ENCODE data around the gene GULP1.

DNA sequence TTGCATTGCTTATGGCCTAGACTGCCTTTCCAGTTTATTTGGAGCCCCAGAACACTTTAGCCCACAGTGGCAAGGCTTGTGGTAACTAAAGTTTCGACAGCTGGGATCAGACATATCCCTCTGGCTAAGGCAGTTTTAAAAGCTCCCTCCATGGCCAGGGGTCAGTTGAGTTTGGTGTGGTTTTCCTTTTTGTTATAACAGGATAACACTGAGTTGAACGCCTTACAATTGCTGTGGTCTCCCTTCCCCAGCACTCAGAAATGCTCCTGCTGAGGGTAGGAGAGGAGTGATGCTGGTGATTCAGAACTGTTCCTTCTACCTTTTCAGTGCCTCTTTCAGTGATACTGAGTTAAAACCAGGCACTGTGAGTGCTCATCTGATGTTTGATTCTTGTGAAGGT is 182.6 kb downstream of the GULP1 start:
- TF ChIP-seq, protein P1, sequence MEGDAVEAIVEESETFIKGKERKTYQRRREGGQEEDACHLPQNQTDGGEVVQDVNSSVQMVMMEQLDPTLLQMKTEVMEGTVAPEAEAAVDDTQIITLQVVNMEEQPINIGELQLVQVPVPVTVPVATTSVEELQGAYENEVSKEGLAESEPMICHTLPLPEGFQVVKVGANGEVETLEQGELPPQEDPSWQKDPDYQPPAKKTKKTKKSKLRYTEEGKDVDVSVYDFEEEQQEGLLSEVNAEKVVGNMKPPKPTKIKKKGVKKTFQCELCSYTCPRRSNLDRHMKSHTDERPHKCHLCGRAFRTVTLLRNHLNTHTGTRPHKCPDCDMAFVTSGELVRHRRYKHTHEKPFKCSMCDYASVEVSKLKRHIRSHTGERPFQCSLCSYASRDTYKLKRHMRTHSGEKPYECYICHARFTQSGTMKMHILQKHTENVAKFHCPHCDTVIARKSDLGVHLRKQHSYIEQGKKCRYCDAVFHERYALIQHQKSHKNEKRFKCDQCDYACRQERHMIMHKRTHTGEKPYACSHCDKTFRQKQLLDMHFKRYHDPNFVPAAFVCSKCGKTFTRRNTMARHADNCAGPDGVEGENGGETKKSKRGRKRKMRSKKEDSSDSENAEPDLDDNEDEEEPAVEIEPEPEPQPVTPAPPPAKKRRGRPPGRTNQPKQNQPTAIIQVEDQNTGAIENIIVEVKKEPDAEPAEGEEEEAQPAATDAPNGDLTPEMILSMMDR (IDR thresholded peaks at IDR 0.05; ENCODE audit: low read depth, low read length, poor library complexity, severe bottlenecking) = no peak
- no peak for TF ChIP-seq EZH2phosphoT487 (IDR thresholded peaks at IDR 0.05; ENCODE audit: borderline replicate concordance, low read length)
